ENCODE data around the gene ABCA1. TPM values are rescaled to one million over a fixed set of nuclear protein-coding genes. Genes with fewer than 3 reads are reported as not detected.
A peak's percentile ranks its signal among the peaks of the same experiment; 100 is the strongest.

ABCA1 gene
- total and polyA plus RNA-seq, 2 of the 13 experiments (the other 11 are each of a cell fraction or from before 2014, with no cell fraction given): 26.8 to 63.8 TPM

DNA sequence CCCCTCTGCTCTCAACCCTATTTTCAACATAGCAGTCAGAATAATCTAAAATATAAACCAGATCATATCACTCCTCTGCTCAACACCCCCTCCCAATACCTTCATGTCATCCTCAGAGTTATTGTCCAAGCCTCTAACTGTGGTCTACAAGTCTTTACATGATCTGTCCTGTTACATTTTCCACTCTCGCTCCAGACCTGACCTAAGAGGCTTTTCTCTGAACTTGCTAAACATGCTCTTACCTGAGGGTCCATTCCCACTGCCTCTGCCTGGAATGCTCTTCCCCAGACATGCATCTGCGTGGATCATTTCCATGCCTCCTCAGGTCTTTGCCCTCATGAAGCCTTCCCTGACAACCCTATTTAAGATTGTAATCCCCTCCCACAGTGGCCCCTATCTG, 152.0 kb downstream of the ABCA1 start:
- no peaks in the 10 kb centered on the region for H4K20me1 ChIP-seq (ENCODE audit: insufficient read depth, low read length)
- TF ChIP-seq, protein P1, sequence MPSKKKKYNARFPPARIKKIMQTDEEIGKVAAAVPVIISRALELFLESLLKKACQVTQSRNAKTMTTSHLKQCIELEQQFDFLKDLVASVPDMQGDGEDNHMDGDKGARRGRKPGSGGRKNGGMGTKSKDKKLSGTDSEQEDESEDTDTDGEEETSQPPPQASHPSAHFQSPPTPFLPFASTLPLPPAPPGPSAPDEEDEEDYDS (CRISPR knock-in tag; IDR thresholded peaks at IDR 0.05): no peak
- TF ChIP-seq ZNF354B (CRISPR knock-in tag; IDR thresholded peaks at IDR 0.05): no peak
- TF ChIP-seq CHD2 (IDR thresholded peaks at IDR 0.05; ENCODE audit: low read depth, low read length): no peak
- TF ChIP-seq, protein P2, sequence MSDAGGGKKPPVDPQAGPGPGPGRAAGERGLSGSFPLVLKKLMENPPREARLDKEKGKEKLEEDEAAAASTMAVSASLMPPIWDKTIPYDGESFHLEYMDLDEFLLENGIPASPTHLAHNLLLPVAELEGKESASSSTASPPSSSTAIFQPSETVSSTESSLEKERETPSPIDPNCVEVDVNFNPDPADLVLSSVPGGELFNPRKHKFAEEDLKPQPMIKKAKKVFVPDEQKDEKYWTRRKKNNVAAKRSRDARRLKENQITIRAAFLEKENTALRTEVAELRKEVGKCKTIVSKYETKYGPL (CRISPR knock-in tag; IDR thresholded peaks at IDR 0.05): no peak
- TF ChIP-seq, protein P3, sequence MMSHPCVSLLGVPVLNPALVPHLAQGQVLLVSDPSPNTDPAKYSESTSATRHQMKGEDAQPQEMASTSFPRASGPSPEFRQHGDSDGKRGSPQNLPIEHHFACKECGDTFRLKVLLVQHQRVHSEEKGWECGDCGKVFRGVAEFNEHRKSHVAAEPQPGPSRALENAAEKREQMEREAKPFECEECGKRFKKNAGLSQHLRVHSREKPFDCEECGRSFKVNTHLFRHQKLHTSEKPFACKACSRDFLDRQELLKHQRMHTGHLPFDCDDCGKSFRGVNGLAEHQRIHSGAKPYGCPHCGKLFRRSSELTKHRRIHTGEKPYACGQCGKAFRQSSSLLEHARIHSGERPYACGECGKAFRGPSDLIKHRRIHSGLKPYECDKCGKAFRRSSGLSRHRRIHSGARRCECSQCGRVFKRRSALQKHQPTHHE (CRISPR knock-in tag; IDR thresholded peaks at IDR 0.05; ENCODE audit: borderline replicate concordance): no peak
- TF ChIP-seq IRF2 (CRISPR knock-in tag; IDR thresholded peaks at IDR 0.05): no peak
- TF ChIP-seq KMT2B (CRISPR knock-in tag; IDR thresholded peaks at IDR 0.05): no peak
- no peak for TF ChIP-seq NFRKB (IDR thresholded peaks at IDR 0.05)
- no peak for TF ChIP-seq KAT2B (IDR thresholded peaks at IDR 0.05; ENCODE audit: borderline replicate concordance, low read depth, low read length)
- no peak for TF ChIP-seq FOXO1 (CRISPR knock-in tag; IDR thresholded peaks at IDR 0.05)
- TF ChIP-seq ZNF24 (IDR thresholded peaks at IDR 0.05): no peak
- TF ChIP-seq, protein P4, sequence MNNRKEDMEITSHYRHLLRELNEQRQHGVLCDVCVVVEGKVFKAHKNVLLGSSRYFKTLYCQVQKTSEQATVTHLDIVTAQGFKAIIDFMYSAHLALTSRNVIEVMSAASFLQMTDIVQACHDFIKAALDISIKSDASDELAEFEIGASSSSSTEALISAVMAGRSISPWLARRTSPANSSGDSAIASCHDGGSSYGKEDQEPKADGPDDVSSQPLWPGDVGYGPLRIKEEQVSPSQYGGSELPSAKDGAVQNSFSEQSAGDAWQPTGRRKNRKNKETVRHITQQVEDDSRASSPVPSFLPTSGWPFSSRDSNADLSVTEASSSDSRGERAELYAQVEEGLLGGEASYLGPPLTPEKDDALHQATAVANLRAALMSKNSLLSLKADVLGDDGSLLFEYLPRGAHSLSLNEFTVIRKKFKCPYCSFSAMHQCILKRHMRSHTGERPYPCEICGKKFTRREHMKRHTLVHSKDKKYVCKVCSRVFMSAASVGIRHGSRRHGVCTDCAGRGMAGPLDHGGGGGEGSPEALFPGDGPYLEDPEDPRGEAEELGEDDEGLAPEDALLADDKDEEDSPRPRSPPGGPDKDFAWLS (CRISPR knock-in tag; IDR thresholded peaks at IDR 0.05; ENCODE audit: borderline replicate concordance): no peak
- TF ChIP-seq, protein P5, sequence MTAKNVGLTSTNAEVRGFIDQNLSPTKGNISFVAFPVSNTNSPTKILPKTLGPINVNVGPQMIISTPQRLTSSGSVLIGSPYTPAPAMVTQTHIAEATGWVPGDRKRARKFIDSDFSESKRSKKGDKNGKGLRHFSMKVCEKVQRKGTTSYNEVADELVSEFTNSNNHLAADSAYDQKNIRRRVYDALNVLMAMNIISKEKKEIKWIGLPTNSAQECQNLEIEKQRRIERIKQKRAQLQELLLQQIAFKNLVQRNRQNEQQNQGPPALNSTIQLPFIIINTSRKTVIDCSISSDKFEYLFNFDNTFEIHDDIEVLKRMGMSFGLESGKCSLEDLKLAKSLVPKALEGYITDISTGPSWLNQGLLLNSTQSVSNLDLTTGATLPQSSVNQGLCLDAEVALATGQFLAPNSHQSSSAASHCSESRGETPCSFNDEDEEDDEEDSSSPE (CRISPR knock-in tag; IDR thresholded peaks at IDR 0.05): no peak
- TF ChIP-seq, protein P6, sequence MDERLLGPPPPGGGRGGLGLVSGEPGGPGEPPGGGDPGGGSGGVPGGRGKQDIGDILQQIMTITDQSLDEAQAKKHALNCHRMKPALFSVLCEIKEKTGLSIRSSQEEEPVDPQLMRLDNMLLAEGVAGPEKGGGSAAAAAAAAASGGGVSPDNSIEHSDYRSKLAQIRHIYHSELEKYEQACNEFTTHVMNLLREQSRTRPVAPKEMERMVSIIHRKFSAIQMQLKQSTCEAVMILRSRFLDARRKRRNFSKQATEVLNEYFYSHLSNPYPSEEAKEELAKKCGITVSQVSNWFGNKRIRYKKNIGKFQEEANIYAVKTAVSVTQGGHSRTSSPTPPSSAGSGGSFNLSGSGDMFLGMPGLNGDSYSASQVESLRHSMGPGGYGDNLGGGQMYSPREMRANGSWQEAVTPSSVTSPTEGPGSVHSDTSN (CRISPR knock-in tag; IDR thresholded peaks at IDR 0.05): no peak
- no peak for TF ChIP-seq CREM (IDR thresholded peaks at IDR 0.05)
- TF ChIP-seq CREM (CRISPR knock-in tag; IDR thresholded peaks at IDR 0.05): no peak
- TF ChIP-seq ZMAT3 (CRISPR knock-in tag; conservative IDR thresholded peaks at IDR 0.05): no peak
- TF ChIP-seq PRMT3 (CRISPR knock-in tag; IDR thresholded peaks at IDR 0.05; ENCODE audit: borderline replicate concordance, low read depth): no peak
- TF ChIP-seq BORCS8-MEF2B (CRISPR knock-in tag; IDR thresholded peaks at IDR 0.05): no peak
- TF ChIP-seq, protein P7, sequence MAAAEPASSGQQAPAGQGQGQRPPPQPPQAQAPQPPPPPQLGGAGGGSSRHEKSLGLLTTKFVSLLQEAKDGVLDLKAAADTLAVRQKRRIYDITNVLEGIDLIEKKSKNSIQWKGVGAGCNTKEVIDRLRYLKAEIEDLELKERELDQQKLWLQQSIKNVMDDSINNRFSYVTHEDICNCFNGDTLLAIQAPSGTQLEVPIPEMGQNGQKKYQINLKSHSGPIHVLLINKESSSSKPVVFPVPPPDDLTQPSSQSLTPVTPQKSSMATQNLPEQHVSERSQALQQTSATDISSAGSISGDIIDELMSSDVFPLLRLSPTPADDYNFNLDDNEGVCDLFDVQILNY (CRISPR knock-in tag; conservative IDR thresholded peaks at IDR 0.05): no peak
- ATAC-seq (peak; percentile 32), FAIRE-seq (no peak), DNase-seq (ENCODE audit: low spot score) (no peak)
- H2AFZ ChIP-seq (ENCODE audit: low read length): no peak overlapping the region
- no peaks in the 10 kb centered on the region for H3K36me3 ChIP-seq (replicated peaks in 1 of 2; ENCODE audit: control insufficient read depth in 1 of 2, insufficient read depth in 2 of 2, low read length in 2 of 2)
- H3K4me1 ChIP-seq (ENCODE audit: insufficient read depth, low read length): no peaks in the 10 kb centered on the region
- no peak overlapping the region for H3K27ac ChIP-seq (ENCODE audit: extremely low read length, insufficient read depth, low read length)
- ChIA-PET POLR2A (no interaction called here), CTCF (ENCODE audit: low intra/inter-chr PET ratio, low total read pairs) (no interaction called here)
- WGBS (ENCODE audit: low lambda C conversion rate): 85% methylated on average over 2 of the region's 2 CpGs
- intact Hi-C loops (cut with micrococcal nuclease; ENCODE audit: unreplicated experiment): no loop called here
- H3K4me3 ChIP-seq (replicated peaks in 1 of 3; ENCODE audit: insufficient read depth in 1 of 3, low read depth in 2 of 3, low read length in 3 of 3): no peak overlapping the region
- no TSS peak for BruUV-seq (replicated peaks)
- H3K9me3 ChIP-seq (ENCODE audit: low read length): no peaks in the 10 kb centered on the region
- no peak overlapping the region for H3K4me2 ChIP-seq (ENCODE audit: low read depth, low read length)
- in situ Hi-C loops (cut with HindIII; ENCODE audit: extremely low pct_ligation_motif_present, low pct_unique_long_range_greater_than_20kb): no loop called here
- H3K27me3 ChIP-seq (ENCODE audit: control insufficient read depth in 1 of 2, insufficient read depth in 2 of 2, low read length in 2 of 2): no peaks in the 10 kb centered on the region
- H3K9ac ChIP-seq (ENCODE audit: insufficient read depth, low read depth, low read length): no peak overlapping the region
- no peaks in the 10 kb centered on the region for H3K79me2 ChIP-seq (ENCODE audit: insufficient read depth, low read length)
